Left ventricle myocardium inferior (tissue), 1 donor: ENCODE data around the gene TNFSF13. TPM values are rescaled to one million over a fixed set of nuclear protein-coding genes. Genes with fewer than 3 reads are reported as not detected.
A peak's percentile ranks its signal among the peaks of the same experiment; 100 is the strongest.

Source experiments
- DNase-seq: peaks from one replicate; pipeline ENCODE4 v3.0.0-alpha.2; 2020
- H3K27ac ChIP-seq: fragments of 200-600 bp; replicated peaks from 2 replicates; pipeline ENCODE4 v1.8.0; 2021
- H3K27me3 ChIP-seq: fragments of 200-600 bp; 2 replicates; pipeline ENCODE4 v1.8.0; 2021; ENCODE audit warnings: low read depth
- H3K36me3 ChIP-seq: fragments of 200-600 bp; 2 replicates; pipeline ENCODE4 v1.8.0; 2021
- H3K4me1 ChIP-seq: fragments of 200-600 bp; 2 replicates; pipeline ENCODE4 v1.8.0; 2021
- H3K4me3 ChIP-seq: fragments of 200-600 bp; 2 replicates; pipeline ENCODE4 v1.8.0; 2021; ENCODE audit warnings: mild to moderate bottlenecking, moderate library complexity
- H3K9me3 ChIP-seq: fragments of 200-600 bp; replicated peaks from 2 replicates; pipeline ENCODE4 v1.8.0; 2021
- CTCF ChIP-seq: fragments of 200-600 bp; IDR thresholded peaks from 2 replicates; pipeline ENCODE4 v1.8.0; 2021; ENCODE audit warnings: antibody characterized with exemption, mild to moderate bottlenecking, borderline replicate concordance
- intact Hi-C: fragments of 100-400 bp; cut with micrococcal nuclease; formaldehyde crosslinking; loops from one replicate; pipeline ENCODE4 v1.11.0; 2022
- total RNA-seq: library from RNA; stranded (reverse); fragmentation: NEBNext Ultra II Directional; extraction: Animal tissue kit (Norgen Biotek cat#: 25700); gene quantifications from one replicate; pipeline ENCODE4 v1.2.1, GENCODE V29; 2021
- donor health status: DM: no; HTN: yes; CAD: no; lungs with severe emphysema.

Gene TNFSF13
- total RNA-seq, 1 donor from 2014 or later = 6.3 TPM

GRCh38 chr17:7587420-7588151 lies 29.0 kb downstream of the TNFSF13 start:
- Histone ChIP-seq H3K9me3 (no peaks in the 10 kb centered on the region), H3K4me3 (peak overlapping the region; percentile 36), H3K36me3 (peaks cover 31% of the 10 kb centered on the region), H3K4me1 (peaks cover 61% of the 10 kb centered on the region), H3K27me3 (no peaks in the 10 kb centered on the region), H3K27ac (peak overlapping the region; percentile 83)
- intact Hi-C loops = no loop called here
- TF ChIP-seq CTCF = no peak
- no peak for DNase-seq

- no peak for TF ChIP-seq CTCF
- intact Hi-C loops = no loop called here
- Histone ChIP-seq H3K27ac (peak overlapping the region; percentile 83), H3K9me3 (no peaks in the 10 kb centered on the region), H3K4me3 (peak overlapping the region; percentile 63), H3K27me3 (no peaks in the 10 kb centered on the region), H3K4me1 (peaks cover 52% of the 10 kb centered on the region), H3K36me3 (peaks cover 42% of the 10 kb centered on the region)
- DNase-seq = no peak
Measured at GRCh38 chr17:7588553-7589203, 30.1 kb downstream of the TNFSF13 start.

GRCh38 chr17:7589204-7589868 lies 30.8 kb downstream of the TNFSF13 start:
- H3K4me1 ChIP-seq = peaks cover 46% of the 10 kb centered on the region
- H3K9me3 ChIP-seq = no peaks in the 10 kb centered on the region
- TF ChIP-seq CTCF = peak; percentile 93
- peaks cover 48% of the 10 kb centered on the region for H3K36me3 ChIP-seq
- peak; percentile 87 for DNase-seq
- peak overlapping the region; percentile 83 for H3K27ac ChIP-seq
- peak overlapping the region; percentile 63 for H3K4me3 ChIP-seq
- intact Hi-C loops = no loop called here
- H3K27me3 ChIP-seq = no peaks in the 10 kb centered on the region

- intact Hi-C loops = no loop called here
- Histone ChIP-seq H3K4me3 (peak within 1 kb of the TSS; percentile 63), H3K4me1 (peaks cover 38% of the 10 kb centered on the region), H3K9me3 (no peaks in the 10 kb centered on the region), H3K27me3 (no peaks in the 10 kb centered on the region), H3K36me3 (peaks cover 56% of the 10 kb centered on the region), H3K27ac (peak within 1 kb of the TSS; percentile 83)
- TF ChIP-seq CTCF = no peak
- no peak for DNase-seq
Measured at GRCh38 chr17:7589891-7590691, 31.5 kb downstream of the TNFSF13 start, which contains the start of gene SOX15. Gene SOX15 (minus strand): TSS chr17:7590094. CDS start chr17:7589676, 418 bp downstream.

- no peak for TF ChIP-seq CTCF
- Histone ChIP-seq H3K4me3 (no peak overlapping the region), H3K27me3 (no peaks in the 10 kb centered on the region), H3K4me1 (peaks cover 32% of the 10 kb centered on the region), H3K27ac (no peak overlapping the region), H3K36me3 (peaks cover 61% of the 10 kb centered on the region), H3K9me3 (no peaks in the 10 kb centered on the region)
- intact Hi-C loops = no loop called here
- no peak for DNase-seq
Measured at GRCh38 chr17:7590743-7591142, 32.2 kb downstream of the TNFSF13 start.
